Fibroblast of skin of right quadriceps (primary cell): ENCODE measurements around the gene RFXAP.
"Not testable (repeated sequence)": the region's sequence is repeated elsewhere in the genome, so short reads cannot be mapped to it uniquely, and the experiment has no call there.

ENCODE experiments used
- DNase-seq: peaks from one replicate; pipeline ENCODE4 v3.0.0-alpha.2; 2013

The RFXAP gene

GRCh38 chr13:36818804-36819738 is at the start of gene RFXAP:
RFXAP (plus strand) TSS chr13:36819222; CDS start chr13:36819358, 136 bp downstream.
- peak; percentile 86 for DNase-seq

- DNase-seq: no peak
These were observed 49.5 kb upstream of the RFXAP start for GRCh38 chr13:36769545-36769944.

GRCh38 chr13:36770741-36771140 is 48.3 kb upstream of the RFXAP start:
- DNase-seq: peak; percentile 23

- no peak for DNase-seq
These were observed 46.2 kb upstream of the RFXAP start for GRCh38 chr13:36772853-36773252.

GRCh38 chr13:36774931-36775330 is 44.1 kb upstream of the RFXAP start:
- DNase-seq: peak; percentile 40

GRCh38 chr13:36776175-36776574 is 42.8 kb upstream of the RFXAP start:
- no peak for DNase-seq

- DNase-seq: peak; percentile 87
These were observed 40.8 kb upstream of the RFXAP start for GRCh38 chr13:36778083-36778671.

- no peak for DNase-seq
These were observed 35.1 kb upstream of the RFXAP start for GRCh38 chr13:36783890-36784289.

GRCh38 chr13:36786175-36786574 is 32.8 kb upstream of the RFXAP start:
- DNase-seq: not testable (repeated sequence)

GRCh38 chr13:36787181-36787580 is 31.8 kb upstream of the RFXAP start:
- no peak for DNase-seq

- DNase-seq: peak; percentile 65
These were observed 30.7 kb upstream of the RFXAP start for GRCh38 chr13:36788276-36788675.

GRCh38 chr13:36789061-36789460 is 30.0 kb upstream of the RFXAP start:
- no peak for DNase-seq

GRCh38 chr13:36789730-36790129 is 29.3 kb upstream of the RFXAP start:
- DNase-seq: no peak

GRCh38 chr13:36794706-36795105 is 24.3 kb upstream of the RFXAP start:
- DNase-seq: no peak

- DNase-seq: no peak
These were observed 23.6 kb upstream of the RFXAP start for GRCh38 chr13:36795463-36795862.

- no peak for DNase-seq
These were observed 23.0 kb upstream of the RFXAP start for GRCh38 chr13:36796052-36796451.

GRCh38 chr13:36801035-36801434 is 18.0 kb upstream of the RFXAP start:
- DNase-seq: no peak

- no peak for DNase-seq
These were observed 14.4 kb upstream of the RFXAP start for GRCh38 chr13:36804588-36804987.

- no peak for DNase-seq
These were observed 12.9 kb upstream of the RFXAP start for GRCh38 chr13:36806102-36806501.

GRCh38 chr13:36807616-36808015 is 11.4 kb upstream of the RFXAP start:
- DNase-seq: no peak

- DNase-seq: no peak
These were observed 5.8 kb upstream of the RFXAP start for GRCh38 chr13:36813225-36813624.

- DNase-seq: no peak
These were observed 4.6 kb upstream of the RFXAP start for GRCh38 chr13:36814465-36814864.

GRCh38 chr13:36815062-36815461 is 4.0 kb upstream of the RFXAP start:
- DNase-seq: no peak
